Activated T-cell treated with anti-CD3 and anti-CD28 coated beads, Interleukin-2, amount 50 U/mL, for 24 hours (primary cell): ENCODE data around the gene AFP.

Experiments
- DNase-seq: peaks from one replicate; pipeline ENCODE4 v3.0.0-alpha.2; 2020
- H3K27ac Mint-ChIP-seq: 2 replicates; pipeline ENCODE4 v1.8.0; 2020; ENCODE audit warnings: mild to moderate bottlenecking, mixed read lengths
- H3K27me3 Mint-ChIP-seq: 2 replicates; pipeline ENCODE4 v1.8.0; 2020; ENCODE audit warnings: mixed read lengths
- H3K36me3 Mint-ChIP-seq: 2 replicates; pipeline ENCODE4 v1.8.0; 2020; ENCODE audit warnings: low read depth, mixed read lengths
- H3K4me1 Mint-ChIP-seq: 2 replicates; pipeline ENCODE4 v1.8.0; 2020; ENCODE audit warnings: low read depth, mixed read lengths
- H3K4me3 Mint-ChIP-seq: 2 replicates; pipeline ENCODE4 v1.8.0; 2020; ENCODE audit warnings: mild to moderate bottlenecking, moderate library complexity, mixed read lengths
- H3K9me3 Mint-ChIP-seq: 2 replicates; pipeline ENCODE4 v1.8.0; 2020; ENCODE audit warnings: mixed read lengths

The AFP gene

DNA sequence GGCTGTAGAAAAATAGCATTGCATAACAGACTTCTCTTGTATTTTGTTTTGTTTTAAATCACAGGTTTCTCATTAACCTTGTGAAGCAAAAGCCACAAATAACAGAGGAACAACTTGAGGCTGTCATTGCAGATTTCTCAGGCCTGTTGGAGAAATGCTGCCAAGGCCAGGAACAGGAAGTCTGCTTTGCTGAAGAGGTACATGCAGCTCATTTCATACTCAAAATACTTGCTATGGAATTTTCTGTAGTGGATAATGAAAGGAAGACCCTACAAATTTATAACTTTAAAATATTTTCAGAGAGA lies 17.6 kb downstream of the AFP start:
- Mint-ChIP-seq H3K27me3 (peaks cover 16% of the 10 kb centered on the region), H3K9me3 (no peaks in the 10 kb centered on the region), H3K4me3 (no peak overlapping the region), H3K27ac (no peak overlapping the region), H3K4me1 (no peaks in the 10 kb centered on the region), H3K36me3 (no peaks in the 10 kb centered on the region)
- no peak for DNase-seq

- Mint-ChIP-seq H3K9me3 (no peaks in the 10 kb centered on the region), H3K36me3 (no peaks in the 10 kb centered on the region), H3K27ac (no peak overlapping the region), H3K4me3 (no peak overlapping the region), H3K27me3 (peaks cover 16% of the 10 kb centered on the region), H3K4me1 (no peaks in the 10 kb centered on the region)
- no peak for DNase-seq
Observed at GRCh38 chr4:73454920-73455319, 18.9 kb downstream of the AFP start.

GRCh38 chr4:73456177-73457022 lies 20.4 kb downstream of the AFP start:
- DNase-seq: no peak
- Mint-ChIP-seq H3K4me3 (no peak overlapping the region), H3K36me3 (no peaks in the 10 kb centered on the region), H3K27me3 (peaks cover 13% of the 10 kb centered on the region), H3K9me3 (no peaks in the 10 kb centered on the region), H3K27ac (no peak overlapping the region), H3K4me1 (no peaks in the 10 kb centered on the region)

GRCh38 chr4:73458184-73459047 lies 22.4 kb downstream of the AFP start:
- H3K27me3 Mint-ChIP-seq: peaks cover 7% of the 10 kb centered on the region
- no peaks in the 10 kb centered on the region for H3K36me3 Mint-ChIP-seq
- H3K27ac Mint-ChIP-seq: no peak overlapping the region
- no peak for DNase-seq
- no peaks in the 10 kb centered on the region for H3K4me1 Mint-ChIP-seq
- no peaks in the 10 kb centered on the region for H3K9me3 Mint-ChIP-seq
- H3K4me3 Mint-ChIP-seq: no peak overlapping the region

DNA sequence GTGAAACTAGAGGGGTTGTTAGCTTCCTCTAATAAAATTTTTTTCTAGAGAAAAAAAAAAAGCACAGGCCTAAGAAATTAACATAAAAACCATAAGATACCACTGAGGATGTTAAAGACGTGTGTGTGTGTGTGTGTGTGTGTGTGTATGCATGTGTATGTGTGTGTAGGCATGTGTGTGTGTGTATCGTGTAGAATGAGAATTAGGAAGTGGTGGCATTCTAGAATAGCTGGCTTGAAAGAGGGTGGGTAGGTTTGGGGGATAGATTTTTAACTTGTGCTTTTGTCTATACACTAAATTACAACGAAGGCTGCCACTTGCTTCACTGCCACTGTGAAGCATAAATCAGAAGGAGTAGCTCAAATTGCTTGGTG lies 23.0 kb downstream of the AFP start:
- DNase-seq: no peak
- Mint-ChIP-seq H3K27ac (no peak overlapping the region), H3K4me1 (no peaks in the 10 kb centered on the region), H3K9me3 (no peaks in the 10 kb centered on the region), H3K4me3 (no peak overlapping the region), H3K36me3 (no peaks in the 10 kb centered on the region), H3K27me3 (peaks cover 7% of the 10 kb centered on the region)

- H3K9me3 Mint-ChIP-seq: no peaks in the 10 kb centered on the region
- H3K27me3 Mint-ChIP-seq: peaks cover 4% of the 10 kb centered on the region
- DNase-seq: no peak
- no peak overlapping the region for H3K27ac Mint-ChIP-seq
- no peaks in the 10 kb centered on the region for H3K4me1 Mint-ChIP-seq
- no peaks in the 10 kb centered on the region for H3K36me3 Mint-ChIP-seq
- H3K4me3 Mint-ChIP-seq: no peak overlapping the region
Observed at GRCh38 chr4:73460913-73461522, 25.0 kb downstream of the AFP start.

DNA sequence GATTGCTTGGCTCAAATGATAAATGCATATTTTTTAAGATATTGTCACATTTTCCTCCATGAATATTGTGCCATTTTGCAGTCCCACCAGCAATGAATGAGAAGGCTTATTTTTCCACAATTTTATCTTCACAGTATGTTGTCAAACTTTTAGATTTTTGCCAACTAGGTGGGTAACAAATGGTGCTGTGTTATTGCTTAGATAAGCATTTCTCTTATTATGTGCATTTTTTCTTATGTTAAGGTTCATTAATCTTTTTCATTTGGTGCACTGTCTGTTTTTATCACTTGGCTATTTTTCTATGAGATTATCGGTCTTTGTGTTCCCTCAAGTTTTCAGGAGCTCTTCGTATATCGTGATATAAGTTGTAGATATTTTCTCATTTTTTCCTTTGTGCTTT lies 32.1 kb downstream of the AFP start:
- peaks cover 3% of the 10 kb centered on the region for H3K9me3 Mint-ChIP-seq
- no peaks in the 10 kb centered on the region for H3K36me3 Mint-ChIP-seq
- H3K4me1 Mint-ChIP-seq: no peaks in the 10 kb centered on the region
- H3K27me3 Mint-ChIP-seq: peaks cover 3% of the 10 kb centered on the region
- no peak for DNase-seq
- no peak overlapping the region for H3K27ac Mint-ChIP-seq
- no peak overlapping the region for H3K4me3 Mint-ChIP-seq

GRCh38 chr4:73470728-73471127 lies 34.7 kb downstream of the AFP start:
- DNase-seq: no peak
- H3K36me3 Mint-ChIP-seq: no peaks in the 10 kb centered on the region
- H3K4me3 Mint-ChIP-seq: no peak overlapping the region
- H3K27me3 Mint-ChIP-seq: peaks cover 10% of the 10 kb centered on the region
- H3K4me1 Mint-ChIP-seq: no peaks in the 10 kb centered on the region
- H3K27ac Mint-ChIP-seq: no peak overlapping the region
- H3K9me3 Mint-ChIP-seq: peaks cover 13% of the 10 kb centered on the region

DNA sequence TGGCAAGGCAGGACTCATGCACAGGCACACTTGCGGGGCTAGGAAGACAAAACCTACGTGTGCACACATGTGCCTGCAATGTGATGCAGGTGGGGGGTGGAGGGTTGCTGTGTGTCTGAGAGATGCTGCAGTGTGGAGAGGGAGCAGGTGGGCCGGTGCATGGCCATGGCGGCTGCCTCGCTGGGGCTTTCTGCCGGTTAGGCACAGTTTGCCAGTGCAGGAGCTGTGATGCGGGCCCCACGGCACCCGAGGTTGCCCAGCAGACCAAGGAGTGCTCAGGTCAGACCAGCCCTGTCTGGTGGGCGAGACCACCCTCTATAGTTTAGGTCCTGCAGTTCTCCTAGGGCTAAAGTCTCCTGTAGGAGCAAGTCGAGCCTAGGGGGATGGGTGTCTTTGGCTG lies 41.2 kb downstream of the AFP start:
- no peak for DNase-seq
- peaks cover 16% of the 10 kb centered on the region for H3K9me3 Mint-ChIP-seq
- no peaks in the 10 kb centered on the region for H3K36me3 Mint-ChIP-seq
- H3K27me3 Mint-ChIP-seq: peaks cover 13% of the 10 kb centered on the region
- no peak overlapping the region for H3K4me3 Mint-ChIP-seq
- H3K27ac Mint-ChIP-seq: no peak overlapping the region
- H3K4me1 Mint-ChIP-seq: no peaks in the 10 kb centered on the region

- H3K27ac Mint-ChIP-seq: no peak overlapping the region
- DNase-seq: no peak
- no peak overlapping the region for H3K4me3 Mint-ChIP-seq
- H3K36me3 Mint-ChIP-seq: no peaks in the 10 kb centered on the region
- peaks cover 8% of the 10 kb centered on the region for H3K9me3 Mint-ChIP-seq
- H3K4me1 Mint-ChIP-seq: no peaks in the 10 kb centered on the region
- peaks cover 11% of the 10 kb centered on the region for H3K27me3 Mint-ChIP-seq
Observed at GRCh38 chr4:73479323-73479722, 43.3 kb downstream of the AFP start.

DNA sequence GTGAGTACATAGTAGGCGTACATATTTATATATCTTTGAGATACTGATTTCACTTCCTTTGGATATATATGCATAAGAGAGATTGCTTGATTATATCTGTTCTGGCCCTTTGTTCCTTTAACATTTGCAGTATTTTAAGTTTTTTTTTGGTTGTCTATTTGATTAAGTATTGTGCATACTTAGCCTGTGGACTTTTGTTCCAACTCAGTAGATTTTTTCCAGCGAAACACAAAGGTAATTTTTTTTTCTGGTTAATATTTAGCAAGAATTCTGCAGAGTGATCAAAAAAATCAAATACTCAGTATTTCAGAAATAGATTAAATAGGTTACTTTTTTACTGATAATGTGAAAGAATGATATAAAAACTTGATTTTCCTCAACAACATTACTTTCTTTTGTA lies 45.3 kb downstream of the AFP start, which contains the start of gene AFM:
AFM (plus strand) TSS at position 388 of the 400 bp plus-strand sequence. CDS start 31 bp downstream, outside the sequence.
- DNase-seq: no peak
- Mint-ChIP-seq H3K36me3 (no peaks in the 10 kb centered on the region), H3K9me3 (no peaks in the 10 kb centered on the region), H3K27ac (no peak within 1 kb of the TSS), H3K27me3 (peaks cover 6% of the 10 kb centered on the region), H3K4me3 (no peak within 1 kb of the TSS), H3K4me1 (no peaks in the 10 kb centered on the region)

GRCh38 chr4:73485085-73485484 lies 49.1 kb downstream of the AFP start:
- Mint-ChIP-seq H3K27ac (no peak overlapping the region), H3K4me3 (no peak overlapping the region)

DNA sequence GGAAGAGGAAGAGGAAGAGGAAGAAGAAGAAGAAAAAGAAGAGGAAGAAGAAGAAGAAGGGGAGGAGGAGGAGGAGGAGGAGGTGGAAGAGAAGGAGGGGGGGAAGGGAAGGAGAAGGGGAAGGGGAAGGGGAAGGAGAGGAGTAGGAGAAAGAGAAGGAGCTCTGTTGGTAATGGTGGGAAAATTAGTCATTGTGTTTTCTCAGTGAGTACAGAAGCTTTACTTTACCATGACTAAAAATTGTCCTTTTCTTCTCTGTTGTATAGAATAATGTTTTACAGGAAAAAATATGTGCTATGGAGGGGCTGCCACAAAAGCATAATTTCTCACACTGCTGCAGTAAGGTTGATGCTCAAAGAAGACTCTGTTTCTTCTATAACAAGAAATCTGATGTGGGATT lies 49.6 kb downstream of the AFP start:
- no peaks in the 10 kb centered on the region for H3K36me3 Mint-ChIP-seq
- H3K4me1 Mint-ChIP-seq: no peaks in the 10 kb centered on the region
- no peak overlapping the region for H3K4me3 Mint-ChIP-seq

More at GRCh38 chr4:73485085-73485484, 49.1 kb downstream of the AFP start:
- no peaks in the 10 kb centered on the region for H3K36me3 Mint-ChIP-seq
- no peaks in the 10 kb centered on the region for H3K9me3 Mint-ChIP-seq
- no peaks in the 10 kb centered on the region for H3K4me1 Mint-ChIP-seq
- H3K27me3 Mint-ChIP-seq: peaks cover 6% of the 10 kb centered on the region
- DNase-seq: no peak

GRCh38 chr4:73486497-73486896 lies 50.5 kb downstream of the AFP start:
- H3K9me3 Mint-ChIP-seq: no peaks in the 10 kb centered on the region
- H3K4me1 Mint-ChIP-seq: no peaks in the 10 kb centered on the region
- H3K36me3 Mint-ChIP-seq: no peaks in the 10 kb centered on the region
- no peak for DNase-seq
- no peak overlapping the region for H3K27ac Mint-ChIP-seq
- H3K4me3 Mint-ChIP-seq: no peak overlapping the region
- peaks cover 3% of the 10 kb centered on the region for H3K27me3 Mint-ChIP-seq

More for the DNA sequence above, 49.6 kb downstream of the AFP start:
- Mint-ChIP-seq H3K9me3 (no peaks in the 10 kb centered on the region), H3K27ac (no peak overlapping the region), H3K27me3 (peaks cover 6% of the 10 kb centered on the region)
- no peak for DNase-seq

- Mint-ChIP-seq H3K36me3 (no peaks in the 10 kb centered on the region), H3K27ac (no peak overlapping the region), H3K4me3 (no peak overlapping the region), H3K4me1 (no peaks in the 10 kb centered on the region), H3K27me3 (peaks cover 3% of the 10 kb centered on the region), H3K9me3 (no peaks in the 10 kb centered on the region)
- no peak for DNase-seq
Observed at GRCh38 chr4:73487233-73487632, 51.2 kb downstream of the AFP start.
